Smooth muscle cell (in vitro differentiated cells): ENCODE data around the gene ASTN1. TPM values are rescaled to one million over a fixed set of nuclear protein-coding genes. Genes with fewer than 3 reads are reported as not detected.

ENCODE experiments used
- DNase-seq: peaks from one replicate; lab custom pipeline; 2025; ENCODE audit not compliant: unreplicated experiment; lab: John Stamatoyannopoulos, UW
- H2AFZ ChIP-seq: fragments of 200-600 bp; sonication (generic); 2 replicates; pipeline ENCODE4 v1.6.0; 2016; ENCODE audit warnings: antibody characterized with exemption, low read depth, mild to moderate bottlenecking
- H3F3A ChIP-seq: fragments of 200-600 bp; sonication (generic); 2 replicates; pipeline ENCODE4 v1.6.0; 2017; ENCODE audit warnings: antibody characterized with exemption, low read depth
- H3K27ac ChIP-seq: fragments of 200-600 bp; sonication (generic); 2 replicates; pipeline ENCODE4 v1.5.1; 2016; ENCODE audit warnings: low read depth, mild to moderate bottlenecking
- H3K27me3 ChIP-seq: fragments of 200-600 bp; sonication (generic); 2 replicates; pipeline ENCODE4 v1.6.1; 2016; ENCODE audit warnings: low read depth, mild to moderate bottlenecking
- H3K36me3 ChIP-seq: fragments of 200-600 bp; sonication (generic); 2 replicates; pipeline ENCODE4 v1.5.1; 2016; ENCODE audit warnings: low read depth
- H3K4me1 ChIP-seq: fragments of 200-600 bp; sonication (generic); 2 replicates; pipeline ENCODE4 v1.5.1; 2016; ENCODE audit warnings: low read depth
- H3K4me2 ChIP-seq: fragments of 200-600 bp; sonication (generic); 2 replicates; pipeline ENCODE4 v1.6.0; 2016; ENCODE audit warnings: mild to moderate bottlenecking
- H3K4me3 ChIP-seq: fragments of 200-600 bp; sonication (generic); 2 replicates; pipeline ENCODE4 v1.5.1; 2016; ENCODE audit warnings: mild to moderate bottlenecking
- H3K79me2 ChIP-seq: fragments of 200-600 bp; sonication (generic); 2 replicates; pipeline ENCODE4 v1.6.0; 2016; ENCODE audit warnings: low read depth, mild to moderate bottlenecking
- H3K9ac ChIP-seq: fragments of 200-600 bp; sonication (generic); 2 replicates; pipeline ENCODE4 v1.6.0; 2016; ENCODE audit warnings: low read depth
- H3K9me3 ChIP-seq: fragments of 200-600 bp; sonication (generic); replicated peaks from 2 replicates; pipeline ENCODE4 v1.5.1; 2016; ENCODE audit warnings: low read depth
- H4K20me1 ChIP-seq: fragments of 200-600 bp; sonication (generic); 2 replicates; pipeline ENCODE4 v1.6.0; 2016; ENCODE audit warnings: low read depth
- CTCF ChIP-seq: fragments of 200-600 bp; sonication (generic); IDR thresholded peaks from 2 replicates; pipeline ENCODE4 v1.5.1; 2017; ENCODE audit warnings: borderline replicate concordance, mild to moderate bottlenecking, antibody characterized with exemption; ENCODE audit not compliant: insufficient read depth, poor library complexity, severe bottlenecking
- WGBS: methylation state at CpG from one replicate; pipeline ENCODE4 v1.1.7; 2016; ENCODE audit warnings: low lambda C conversion rate; 5-methylcytosine and 5-hydroxymethylcytosine counted together
- polyA plus RNA-seq: library from polyadenylated mRNA; unstranded; fragments of >200 nt; fragmentation: Nextera tagmentation; extraction: Ambion mirVana; gene quantifications from 2 replicates; pipeline ENCODE4 v1.2.1, GENCODE V29; 2016
- total RNA-seq: library from RNA; depleted of rRNA; stranded (reverse); fragments of >200 nt; gene quantifications from 2 replicates; pipeline ENCODE4 v1.2.3, GENCODE V29; 2014

ASTN1 gene
- total and polyA plus RNA-seq, 2 experiments from 2014 or later, result 0.04 TPM; not detected in 1

- Histone ChIP-seq H3K4me2 (no peak overlapping the region), H3K36me3 (no peaks in the 10 kb centered on the region), H3K4me1 (no peaks in the 10 kb centered on the region), H3K27me3 (peaks cover 29% of the 10 kb centered on the region), H3K9ac (no peak overlapping the region), H3K9me3 (no peaks in the 10 kb centered on the region), H4K20me1 (no peaks in the 10 kb centered on the region), H3K79me2 (no peaks in the 10 kb centered on the region), H3F3A (no peaks in the 10 kb centered on the region), H2AFZ (no peak overlapping the region), H3K4me3 (no peak overlapping the region), H3K27ac (no peak overlapping the region)
- no peak for TF ChIP-seq CTCF
- 92% methylated on average over 1 of the region's 1 CpG for WGBS
- no peak for DNase-seq
Measured at GRCh38 chr1:177106196-177106595, 58.3 kb downstream of the ASTN1 start.

GRCh38 chr1:177103005-177103852, 61.3 kb downstream of the ASTN1 start:
- Histone ChIP-seq H3F3A (no peaks in the 10 kb centered on the region), H4K20me1 (no peaks in the 10 kb centered on the region), H3K9ac (no peak overlapping the region), H3K27me3 (peaks cover 19% of the 10 kb centered on the region), H3K36me3 (no peaks in the 10 kb centered on the region), H3K9me3 (no peaks in the 10 kb centered on the region), H3K4me1 (no peaks in the 10 kb centered on the region), H3K4me3 (no peak overlapping the region), H3K79me2 (no peaks in the 10 kb centered on the region), H3K4me2 (no peak overlapping the region), H2AFZ (no peak overlapping the region), H3K27ac (no peak overlapping the region)
- TF ChIP-seq CTCF, result no peak
- no peak for DNase-seq
- 75% methylated on average over 2 of the region's 2 CpGs for WGBS

GRCh38 chr1:177092001-177092400, 72.5 kb downstream of the ASTN1 start:
- no peaks in the 10 kb centered on the region for H3F3A ChIP-seq
- no peaks in the 10 kb centered on the region for H3K36me3 ChIP-seq
- no peaks in the 10 kb centered on the region for H3K4me1 ChIP-seq
- DNase-seq, result no peak
- H3K4me3 ChIP-seq, result no peak overlapping the region
- TF ChIP-seq CTCF, result no peak
- no peaks in the 10 kb centered on the region for H4K20me1 ChIP-seq
- no peak overlapping the region for H2AFZ ChIP-seq
- H3K9me3 ChIP-seq, result no peaks in the 10 kb centered on the region
- no peak overlapping the region for H3K27ac ChIP-seq
- no peak overlapping the region for H3K9ac ChIP-seq
- H3K27me3 ChIP-seq, result no peaks in the 10 kb centered on the region
- no peak overlapping the region for H3K4me2 ChIP-seq
- H3K79me2 ChIP-seq, result no peaks in the 10 kb centered on the region

GRCh38 chr1:177091040-177091439, 73.5 kb downstream of the ASTN1 start:
- no peak for DNase-seq
- 62% methylated on average over 1 of the region's 1 CpG for WGBS

More at GRCh38 chr1:177091040-177091439, 73.5 kb downstream of the ASTN1 start:
- H3K79me2 ChIP-seq, result no peaks in the 10 kb centered on the region
- no peaks in the 10 kb centered on the region for H3F3A ChIP-seq
- H3K27ac ChIP-seq, result no peak overlapping the region
- H2AFZ ChIP-seq, result no peak overlapping the region
- no peaks in the 10 kb centered on the region for H3K27me3 ChIP-seq
- H3K4me2 ChIP-seq, result no peak overlapping the region
- H3K36me3 ChIP-seq, result no peaks in the 10 kb centered on the region
- TF ChIP-seq CTCF, result no peak
- H3K4me1 ChIP-seq, result no peaks in the 10 kb centered on the region
- no peaks in the 10 kb centered on the region for H3K9me3 ChIP-seq
- H3K4me3 ChIP-seq, result no peak overlapping the region
- H3K9ac ChIP-seq, result no peak overlapping the region
- H4K20me1 ChIP-seq, result no peaks in the 10 kb centered on the region
